Hepatocyte (in vitro differentiated cells): ENCODE results near the gene PHYKPL. TPM values are rescaled to one million over a fixed set of nuclear protein-coding genes. Genes with fewer than 3 reads are reported as not detected.
A peak's percentile ranks its signal among the peaks of the same experiment; 100 is the strongest.

Experiments used
- DNase-seq: peaks from one replicate; pipeline ENCODE4 v3.0.0-alpha.2; 2016; ENCODE audit warnings: low spot score
- H2AFZ ChIP-seq: fragments of 200-600 bp; sonication (generic); 2 replicates; pipeline ENCODE4 v1.6.0; 2016; ENCODE audit warnings: antibody characterized with exemption, mild to moderate bottlenecking
- H3K27ac ChIP-seq: fragments of 200-600 bp; sonication (generic); 2 replicates; pipeline ENCODE4 v1.5.1; 2016; ENCODE audit warnings: mild to moderate bottlenecking
- H3K27me3 ChIP-seq: fragments of 200-600 bp; sonication (generic); 2 replicates; pipeline ENCODE4 v1.6.1; 2016
- H3K36me3 ChIP-seq: fragments of 200-600 bp; sonication (generic); replicated peaks from 2 replicates; pipeline ENCODE4 v1.5.1; 2016; ENCODE audit warnings: low read depth; ENCODE audit not compliant: insufficient read depth
- H3K4me1 ChIP-seq: fragments of 200-600 bp; sonication (generic); 2 replicates; pipeline ENCODE4 v1.5.1; 2016; ENCODE audit warnings: mild to moderate bottlenecking, moderate library complexity; ENCODE audit not compliant: insufficient read depth
- H3K4me2 ChIP-seq: fragments of 200-600 bp; sonication (generic); 2 replicates; pipeline ENCODE4 v1.6.0; 2016
- H3K4me3 ChIP-seq: fragments of 200-600 bp; sonication (generic); 2 replicates; pipeline ENCODE4 v1.5.1; 2016; ENCODE audit warnings: mild to moderate bottlenecking
- H3K79me2 ChIP-seq: fragments of 200-600 bp; sonication (generic); 2 replicates; pipeline ENCODE4 v1.6.0; 2017; ENCODE audit warnings: mild to moderate bottlenecking
- H3K9me2 ChIP-seq: fragments of 200-600 bp; sonication (generic); replicated peaks from 2 replicates; pipeline ENCODE4 v1.6.0; 2017; ENCODE audit warnings: mild to moderate bottlenecking; ENCODE audit not compliant: insufficient read depth
- H3K9me3 ChIP-seq: fragments of 200-600 bp; sonication (generic); 2 replicates; pipeline ENCODE4 v1.5.1; 2016; ENCODE audit warnings: low read depth, mild to moderate bottlenecking
- H4K20me1 ChIP-seq: fragments of 200-600 bp; sonication (generic); 2 replicates; pipeline ENCODE4 v1.6.0; 2016; ENCODE audit warnings: mild to moderate bottlenecking; ENCODE audit not compliant: insufficient read depth, poor library complexity, severe bottlenecking
- CTCF ChIP-seq: fragments of 200-600 bp; sonication (generic); IDR thresholded peaks from 2 replicates; pipeline ENCODE4 v1.5.1; 2016; ENCODE audit warnings: antibody characterized with exemption, mild to moderate bottlenecking; ENCODE audit not compliant: poor library complexity
- EZH2 ChIP-seq: fragments of 200-600 bp; sonication (generic); IDR thresholded peaks from 2 replicates; pipeline ENCODE4 v1.6.1; 2016; ENCODE audit warnings: antibody characterized with exemption, mild to moderate bottlenecking, borderline replicate concordance
- EZH2phosphoT487 ChIP-seq: fragments of 200-600 bp; sonication (generic); IDR thresholded peaks from one replicate; pipeline ENCODE4 v1.6.1; 2018; ENCODE audit warnings: antibody characterized with exemption, mild to moderate bottlenecking, low read depth, moderate library complexity; ENCODE audit not compliant: unreplicated experiment, severe bottlenecking
- WGBS: methylation state at CpG from one replicate; pipeline ENCODE4 v1.1.6; 2016; ENCODE audit warnings: low lambda C conversion rate; ENCODE audit errors: missing lambda C conversion rate; 5-methylcytosine and 5-hydroxymethylcytosine counted together
- polyA plus RNA-seq: library from polyadenylated mRNA; unstranded; fragments of >200 nt; fragmentation: Nextera tagmentation; extraction: Ambion mirVana; gene quantifications from 2 replicates; pipeline ENCODE4 v1.2.1, GENCODE V29; 2016
- total RNA-seq: library from RNA; depleted of rRNA; stranded (reverse); fragments of >200 nt; gene quantifications from 2 replicates; pipeline ENCODE4 v1.2.3, GENCODE V29; 2014

PHYKPL gene
- total and polyA plus RNA-seq, 2 experiments from 2014 or later = 40.3 to 60.0 TPM

DNA sequence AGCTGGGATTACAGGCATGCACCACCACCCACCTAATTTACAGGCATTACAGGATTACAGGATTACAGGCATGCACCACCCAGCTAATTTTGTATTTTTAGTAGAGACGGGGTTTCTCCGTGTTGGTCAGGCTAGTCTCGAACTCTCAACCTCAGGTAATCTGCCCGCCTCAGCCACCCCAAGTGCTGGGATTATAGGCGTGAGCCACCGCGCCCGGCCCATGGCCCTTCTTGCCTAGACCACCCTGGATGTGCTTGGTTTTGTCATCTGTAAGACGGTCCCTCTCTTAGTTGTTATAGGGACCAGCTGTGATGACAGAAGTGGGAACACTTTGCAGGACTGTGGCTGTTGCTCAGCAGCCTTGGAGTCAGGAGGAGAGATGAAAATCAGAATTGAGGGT lies 3.5 kb upstream of the PHYKPL start:
- Histone ChIP-seq H3K27me3 (no peaks in the 10 kb centered on the region), H4K20me1 (peaks cover 6% of the 10 kb centered on the region), H3K27ac (no peak overlapping the region), H2AFZ (no peak overlapping the region), H3K4me3 (no peak overlapping the region), H3K9me2 (no peaks in the 10 kb centered on the region), H3K4me2 (no peak overlapping the region), H3K79me2 (peaks cover 11% of the 10 kb centered on the region), H3K36me3 (no peaks in the 10 kb centered on the region), H3K9me3 (no peaks in the 10 kb centered on the region), H3K4me1 (peaks cover 12% of the 10 kb centered on the region)
- 93% methylated on average over 9 of the region's 9 CpGs for WGBS
- DNase-seq = no peak
- TF ChIP-seq EZH2phosphoT487 = no peak

GRCh38 chr5:178235588-178235974 lies 3.0 kb upstream of the PHYKPL start:
- H3K4me3 ChIP-seq = no peak overlapping the region
- no peaks in the 10 kb centered on the region for H3K9me2 ChIP-seq
- H3K36me3 ChIP-seq = no peaks in the 10 kb centered on the region
- H3K27me3 ChIP-seq = no peaks in the 10 kb centered on the region
- no peak overlapping the region for H2AFZ ChIP-seq
- peaks cover 16% of the 10 kb centered on the region for H3K4me1 ChIP-seq
- H3K9me3 ChIP-seq = no peaks in the 10 kb centered on the region
- no peak overlapping the region for H3K27ac ChIP-seq
- 95% methylated on average over 3 of the region's 3 CpGs for WGBS
- H4K20me1 ChIP-seq = peaks cover 11% of the 10 kb centered on the region
- TF ChIP-seq EZH2 (no peak), EZH2phosphoT487 (no peak), CTCF (no peak)
- DNase-seq = no peak
- no peak overlapping the region for H3K4me2 ChIP-seq
- peaks cover 16% of the 10 kb centered on the region for H3K79me2 ChIP-seq

DNA sequence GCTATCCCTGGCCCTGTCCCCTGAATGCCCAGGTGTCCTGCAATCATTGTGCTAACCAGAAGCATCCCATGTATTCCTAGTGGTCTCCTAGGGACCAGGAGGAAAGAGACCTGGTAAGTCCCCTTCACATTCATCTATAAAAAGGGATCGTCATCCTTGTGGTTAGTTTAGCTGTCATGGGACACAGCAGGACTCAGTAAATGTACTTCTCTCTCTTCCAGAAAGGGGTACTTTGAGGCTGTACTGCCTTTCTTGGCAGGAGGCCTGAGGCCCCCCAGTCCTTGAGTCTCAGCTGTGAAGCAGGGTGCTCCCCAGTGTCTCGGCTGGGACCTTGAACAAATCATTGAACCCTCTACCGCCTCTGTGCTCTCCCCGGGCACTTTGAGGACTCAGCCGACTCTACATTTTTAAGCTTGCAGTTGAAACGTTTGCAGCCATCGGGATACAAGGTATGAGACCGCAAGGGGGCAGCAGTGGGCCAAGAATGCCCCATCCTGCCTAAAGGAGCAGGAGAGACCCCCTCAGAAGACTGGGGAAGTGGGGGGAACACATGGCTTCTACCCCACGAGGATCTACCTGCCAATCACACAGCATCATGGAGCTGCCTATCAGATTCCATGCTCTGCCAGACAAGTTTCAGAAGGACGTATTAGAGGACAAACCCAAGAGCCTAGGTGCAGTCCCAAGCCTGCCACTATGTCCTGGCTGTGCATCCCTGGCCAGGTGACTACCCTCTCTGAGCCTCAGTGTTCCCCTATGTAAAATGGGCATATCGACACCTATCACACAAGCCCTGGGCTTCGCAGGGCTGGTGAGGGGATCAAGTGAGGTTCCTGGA lies 2.4 kb upstream of the PHYKPL start:
- no peaks in the 10 kb centered on the region for H3K9me3 ChIP-seq
- peaks cover 23% of the 10 kb centered on the region for H3K79me2 ChIP-seq
- H3K27ac ChIP-seq = no peak overlapping the region
- peaks cover 15% of the 10 kb centered on the region for H4K20me1 ChIP-seq
- no peaks in the 10 kb centered on the region for H3K27me3 ChIP-seq
- H3K4me2 ChIP-seq = no peak overlapping the region
- no peak overlapping the region for H2AFZ ChIP-seq
- no peaks in the 10 kb centered on the region for H3K36me3 ChIP-seq
- peaks cover 20% of the 10 kb centered on the region for H3K4me1 ChIP-seq
- no peak overlapping the region for H3K4me3 ChIP-seq
- WGBS = 32% methylated on average over 12 of the region's 12 CpGs
- TF ChIP-seq EZH2phosphoT487 = no peak
- peak; percentile 76 for TF ChIP-seq CTCF
- peak; percentile 81 for DNase-seq
- H3K9me2 ChIP-seq = no peaks in the 10 kb centered on the region

- no peak overlapping the region for H3K4me3 ChIP-seq
- peaks cover 3% of the 10 kb centered on the region for H3K36me3 ChIP-seq
- H3K9me3 ChIP-seq = no peaks in the 10 kb centered on the region
- H2AFZ ChIP-seq = no peak overlapping the region
- no peak overlapping the region for H3K4me2 ChIP-seq
- no peaks in the 10 kb centered on the region for H3K9me2 ChIP-seq
- H4K20me1 ChIP-seq = peaks cover 15% of the 10 kb centered on the region
- 95% methylated on average over 7 of the region's 7 CpGs for WGBS
- TF ChIP-seq CTCF = no peak
- no peak for TF ChIP-seq EZH2
- no peak for TF ChIP-seq EZH2phosphoT487
- DNase-seq = no peak
- no peak overlapping the region for H3K27ac ChIP-seq
- H3K27me3 ChIP-seq = no peaks in the 10 kb centered on the region
- H3K4me1 ChIP-seq = peaks cover 21% of the 10 kb centered on the region
- H3K79me2 ChIP-seq = peaks cover 30% of the 10 kb centered on the region
These were observed 1.6 kb upstream of the PHYKPL start for GRCh38 chr5:178234121-178234749.
